Lower lobe of right lung (tissue), 2 donors: ENCODE measurements around the gene CEP170B. TPM values are rescaled to one million over a fixed set of nuclear protein-coding genes. Genes with fewer than 3 reads are reported as not detected.

ENCODE experiments used
- ATAC-seq, 2 donors: fragments of 200-7000 bp; cut with Tn5 transposase; one replicate each; pipeline ENCODE4 v1.9.1; 2020 to 2022; ENCODE audit warnings: mild to moderate bottlenecking in 2 of 2, moderate library complexity in 2 of 2
- DNase-seq: peaks from one replicate; pipeline ENCODE4 v3.0.0-alpha.2; 2020
- H3K27ac ChIP-seq: fragments of 200-600 bp; one replicate; pipeline ENCODE4 v1.8.0; 2022
- H3K27me3 ChIP-seq: fragments of 200-600 bp; one replicate; pipeline ENCODE4 v1.8.0; 2022; ENCODE audit warnings: low read depth
- H3K36me3 ChIP-seq: fragments of 200-600 bp; one replicate; pipeline ENCODE4 v1.8.0; 2022; ENCODE audit warnings: mild to moderate bottlenecking
- H3K4me1 ChIP-seq: fragments of 200-600 bp; one replicate; pipeline ENCODE4 v1.8.0; 2022
- H3K4me3 ChIP-seq: fragments of 200-600 bp; one replicate; pipeline ENCODE4 v1.8.0; 2022; ENCODE audit warnings: mild to moderate bottlenecking
- H3K9me3 ChIP-seq: fragments of 200-600 bp; one replicate; pipeline ENCODE4 v1.8.0; 2022
- intact Hi-C: fragments of 100-400 bp; cut with DNase I; formaldehyde crosslinking; loops from one replicate; pipeline ENCODE4 v1.11.0; 2022
- total RNA-seq: library from RNA; stranded (reverse); fragmentation: NEBNext Ultra II Directional; extraction: Animal tissue kit (Norgen Biotek cat#: 25700); gene quantifications from one replicate; pipeline ENCODE4 v1.2.1, GENCODE V29; 2021
- TF ChIP-seq, protein P1 (sequence below): fragments of 200-600 bp; IDR thresholded peaks from one replicate; pipeline ENCODE4 v1.8.0; 2022; ENCODE audit warnings: antibody characterized with exemption, mild to moderate bottlenecking
- donor health status: DM: no; HTN: yes; CAD: no; lungs with severe emphysema.

Gene CEP170B
- total RNA-seq, 1 donor from 2014 or later = 24.7 TPM

DNA sequence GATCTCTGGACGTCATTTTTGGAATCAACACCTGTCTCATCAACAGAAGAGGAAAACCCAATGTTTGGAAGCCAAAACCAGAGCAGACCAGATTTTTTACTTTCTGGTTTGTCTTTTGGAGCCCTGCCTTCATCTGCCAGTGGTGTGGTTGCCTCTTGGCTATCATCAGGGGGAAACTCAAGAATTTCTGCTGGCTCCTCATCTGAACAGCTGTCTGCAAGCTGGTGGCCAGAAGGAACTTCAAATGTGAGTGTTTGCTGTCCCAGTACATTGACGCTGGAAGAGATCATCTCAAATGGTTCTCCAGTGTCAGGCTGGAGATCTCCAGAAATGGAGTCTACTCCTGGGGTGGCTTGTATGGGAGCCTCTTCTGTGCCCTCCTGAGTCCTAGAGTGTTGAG, 73.4 kb downstream of the CEP170B start:
- Histone ChIP-seq H3K27me3 (peaks cover 6% of the 10 kb centered on the region), H3K36me3 (no peaks in the 10 kb centered on the region), H3K4me3 (no peak overlapping the region), H3K4me1 (peaks cover 5% of the 10 kb centered on the region), H3K27ac (no peak overlapping the region), H3K9me3 (no peaks in the 10 kb centered on the region)
- DNase-seq (no peak), ATAC-seq (no peak)
- intact Hi-C loops = no loop called here
- TF ChIP-seq, protein P1, sequence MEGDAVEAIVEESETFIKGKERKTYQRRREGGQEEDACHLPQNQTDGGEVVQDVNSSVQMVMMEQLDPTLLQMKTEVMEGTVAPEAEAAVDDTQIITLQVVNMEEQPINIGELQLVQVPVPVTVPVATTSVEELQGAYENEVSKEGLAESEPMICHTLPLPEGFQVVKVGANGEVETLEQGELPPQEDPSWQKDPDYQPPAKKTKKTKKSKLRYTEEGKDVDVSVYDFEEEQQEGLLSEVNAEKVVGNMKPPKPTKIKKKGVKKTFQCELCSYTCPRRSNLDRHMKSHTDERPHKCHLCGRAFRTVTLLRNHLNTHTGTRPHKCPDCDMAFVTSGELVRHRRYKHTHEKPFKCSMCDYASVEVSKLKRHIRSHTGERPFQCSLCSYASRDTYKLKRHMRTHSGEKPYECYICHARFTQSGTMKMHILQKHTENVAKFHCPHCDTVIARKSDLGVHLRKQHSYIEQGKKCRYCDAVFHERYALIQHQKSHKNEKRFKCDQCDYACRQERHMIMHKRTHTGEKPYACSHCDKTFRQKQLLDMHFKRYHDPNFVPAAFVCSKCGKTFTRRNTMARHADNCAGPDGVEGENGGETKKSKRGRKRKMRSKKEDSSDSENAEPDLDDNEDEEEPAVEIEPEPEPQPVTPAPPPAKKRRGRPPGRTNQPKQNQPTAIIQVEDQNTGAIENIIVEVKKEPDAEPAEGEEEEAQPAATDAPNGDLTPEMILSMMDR = no peak

DNA sequence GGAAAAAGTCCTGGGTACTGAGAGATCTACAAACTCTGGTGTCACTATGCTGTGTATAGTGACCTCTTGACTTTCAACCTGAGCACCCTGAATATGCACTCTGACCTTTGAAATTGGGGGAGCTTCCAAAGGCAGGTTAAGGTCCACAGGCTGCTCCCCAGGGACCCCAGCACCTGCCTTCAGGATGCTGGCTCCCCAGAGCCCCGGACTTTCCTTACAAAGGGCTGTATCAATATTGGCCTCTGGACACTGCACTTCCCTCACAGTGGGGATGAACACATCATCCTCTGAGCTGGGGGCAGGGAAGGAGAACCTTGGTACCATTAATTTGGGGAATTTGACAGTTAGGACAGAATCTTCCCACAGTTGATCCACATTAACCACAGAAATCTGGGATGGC, 73.9 kb downstream of the CEP170B start:
- Histone ChIP-seq H3K27ac (no peak overlapping the region), H3K4me3 (no peak overlapping the region), H3K4me1 (peaks cover 4% of the 10 kb centered on the region), H3K27me3 (peaks cover 6% of the 10 kb centered on the region), H3K36me3 (no peaks in the 10 kb centered on the region), H3K9me3 (no peaks in the 10 kb centered on the region)
- TF ChIP-seq, protein P1 = no peak
- ATAC-seq = no peak
- intact Hi-C loops = no loop called here
- DNase-seq = no peak

DNA sequence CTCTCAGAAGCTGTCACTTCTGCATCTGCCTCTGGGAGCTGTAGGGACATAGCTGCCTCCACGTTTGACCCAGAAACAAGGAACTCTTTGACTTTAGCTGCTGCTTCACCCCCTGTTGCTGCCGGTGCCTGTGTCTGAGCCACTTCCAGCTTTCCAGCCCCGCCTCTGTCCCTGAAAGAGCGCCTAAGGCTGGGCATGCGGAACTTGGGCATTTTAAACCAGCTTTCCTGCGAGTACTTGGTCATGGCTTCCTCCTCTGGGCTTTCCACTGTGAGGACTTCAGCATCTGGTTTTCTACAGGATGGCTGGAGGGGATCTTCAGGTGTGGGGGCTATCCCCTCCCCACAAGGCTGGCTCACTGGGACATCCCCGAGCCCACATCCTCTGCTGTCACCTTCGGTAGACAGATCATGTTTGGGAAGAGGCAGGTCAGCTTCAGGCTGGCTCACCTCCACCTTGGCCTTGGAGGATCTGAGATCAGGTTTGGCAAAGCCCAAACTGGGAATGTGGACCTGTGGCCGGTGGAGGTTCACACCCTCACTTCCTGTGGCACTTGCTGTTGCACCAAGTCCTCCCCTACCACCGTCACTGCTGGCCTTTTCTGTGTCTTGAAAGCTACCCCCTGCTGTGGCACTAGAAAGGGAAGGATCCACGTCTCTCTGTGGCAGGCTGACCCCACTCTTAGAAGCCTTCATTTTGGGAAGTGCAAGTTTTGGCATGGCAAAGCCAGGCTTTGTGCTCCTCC, 74.8 kb downstream of the CEP170B start:
- DNase-seq = peak; percentile 42
- no peak overlapping the region for H3K27ac ChIP-seq
- intact Hi-C loops = no loop called here

DNA sequence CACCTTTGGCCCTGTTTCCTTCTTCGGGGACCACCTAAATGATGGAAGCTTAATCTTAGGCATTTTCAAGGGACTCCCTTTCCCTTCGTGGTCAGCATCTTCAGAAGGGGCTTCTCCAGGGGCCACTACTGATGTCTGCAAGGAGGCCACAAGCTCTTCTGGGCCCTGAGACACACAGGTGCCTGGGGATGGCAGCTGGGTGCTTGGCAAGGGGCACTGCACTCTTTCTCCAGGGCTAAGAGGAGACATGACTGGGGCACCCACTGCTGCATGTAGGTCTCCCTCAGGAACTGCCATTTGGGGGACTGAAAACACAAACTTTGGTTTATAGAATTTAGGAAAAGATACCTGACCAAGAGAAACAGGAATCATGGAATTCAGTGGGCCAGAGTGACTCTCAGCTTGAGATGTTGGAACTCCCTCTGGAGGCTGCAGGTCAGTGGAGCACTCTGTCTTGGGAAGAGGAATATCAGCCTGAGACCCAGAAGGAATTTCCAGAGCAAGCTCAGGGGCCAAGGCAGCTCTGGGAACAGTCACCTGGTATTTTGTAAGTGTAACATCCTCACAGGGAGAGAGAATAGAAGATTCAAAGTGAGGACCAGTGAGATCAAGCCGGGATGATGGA, 75.6 kb downstream of the CEP170B start:
- Histone ChIP-seq H3K9me3 (no peaks in the 10 kb centered on the region), H3K4me3 (no peak overlapping the region), H3K27ac (no peak overlapping the region), H3K27me3 (no peaks in the 10 kb centered on the region), H3K36me3 (no peaks in the 10 kb centered on the region), H3K4me1 (no peaks in the 10 kb centered on the region)
- intact Hi-C loops = no loop called here
- TF ChIP-seq, protein P1 = no peak
- no peak for DNase-seq
- no peak for ATAC-seq

More for the DNA sequence above, 74.8 kb downstream of the CEP170B start:
- H3K27me3 ChIP-seq = no peaks in the 10 kb centered on the region
- no peak for ATAC-seq
- TF ChIP-seq, protein P1 = no peak
- no peaks in the 10 kb centered on the region for H3K4me1 ChIP-seq
- no peak overlapping the region for H3K4me3 ChIP-seq
- H3K36me3 ChIP-seq = no peaks in the 10 kb centered on the region
- no peaks in the 10 kb centered on the region for H3K9me3 ChIP-seq

DNA sequence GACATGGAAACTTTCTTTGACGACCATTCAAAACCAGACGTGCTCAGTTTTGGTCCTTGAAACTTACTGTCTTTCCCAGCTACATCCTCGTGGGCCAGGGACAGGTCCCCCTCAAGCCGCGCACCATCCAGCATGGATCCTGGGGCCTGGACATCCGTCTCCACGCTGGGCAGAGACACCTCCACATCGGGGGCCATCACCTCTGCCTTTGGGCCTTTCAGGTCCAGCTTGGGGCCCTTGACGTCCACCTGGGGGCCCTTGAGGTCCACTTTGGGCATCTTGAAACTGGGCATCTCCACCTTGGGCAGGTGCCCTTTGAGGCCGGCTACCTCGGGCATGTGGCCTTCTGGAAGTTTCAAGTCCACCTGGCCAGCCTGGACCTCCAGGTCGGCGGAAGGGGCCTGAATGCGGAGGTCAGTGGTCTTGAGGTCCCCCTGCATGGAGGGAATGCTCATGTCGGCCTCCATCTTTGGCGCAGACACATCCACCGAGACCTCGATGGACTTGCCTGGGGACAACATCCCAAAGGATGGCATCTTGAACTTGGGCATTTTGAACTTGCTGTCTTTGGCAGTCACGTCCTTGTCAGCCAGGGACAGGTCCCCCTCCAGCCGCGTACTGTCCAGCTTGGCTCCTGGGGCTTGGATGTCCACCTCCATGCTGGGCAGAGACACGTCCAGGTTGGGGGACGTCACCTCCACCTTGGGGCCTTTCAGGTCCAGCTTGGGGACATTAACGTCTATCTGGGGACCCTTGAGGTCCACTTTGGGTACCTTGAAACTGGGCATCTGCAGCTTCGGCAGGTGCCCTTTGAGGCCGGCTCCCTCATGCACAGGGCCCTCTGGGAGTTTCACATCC, 76.7 kb downstream of the CEP170B start:
- Histone ChIP-seq H3K9me3 (no peaks in the 10 kb centered on the region), H3K27ac (no peak overlapping the region), H3K27me3 (no peaks in the 10 kb centered on the region), H3K4me3 (no peak overlapping the region), H3K36me3 (no peaks in the 10 kb centered on the region), H3K4me1 (no peaks in the 10 kb centered on the region)
- TF ChIP-seq, protein P1 = no peak
- intact Hi-C loops = no loop called here
- ATAC-seq (no peak), DNase-seq (peak; percentile 32)
